Suprapubic skin (tissue), 4 donors: ENCODE measurements around the gene VIPAS39.

Experiments used
- POLR2A ChIP-seq, 2 donors: fragments of 450-650 bp; IDR thresholded peaks; one replicate each; pipeline ENCODE4 v1.6.1; 2017; ENCODE audit warnings: antibody characterized with exemption in 2 of 2, mild to moderate bottlenecking in 2 of 2, moderate library complexity in 2 of 2
- POLR2AphosphoS5 ChIP-seq, 3 donors: sonication (generic); formaldehyde crosslinking; IDR thresholded peaks; one replicate each; pipeline ENCODE4 v1.6.1; 2017; ENCODE audit warnings: antibody characterized with exemption in 3 of 3
- TF ChIP-seq, protein P1 (sequence below), 2 donors: fragments of 200-600 bp in 1 of 2; fragments of 450-650 bp in 1 of 2; sonication (generic) in 1 of 2; IDR thresholded peaks; one replicate each; pipeline ENCODE4 v1.5.1; 2016 to 2019; ENCODE audit warnings: antibody characterized with exemption in 2 of 2, mild to moderate bottlenecking in 1 of 2, moderate library complexity in 1 of 2

DNA sequence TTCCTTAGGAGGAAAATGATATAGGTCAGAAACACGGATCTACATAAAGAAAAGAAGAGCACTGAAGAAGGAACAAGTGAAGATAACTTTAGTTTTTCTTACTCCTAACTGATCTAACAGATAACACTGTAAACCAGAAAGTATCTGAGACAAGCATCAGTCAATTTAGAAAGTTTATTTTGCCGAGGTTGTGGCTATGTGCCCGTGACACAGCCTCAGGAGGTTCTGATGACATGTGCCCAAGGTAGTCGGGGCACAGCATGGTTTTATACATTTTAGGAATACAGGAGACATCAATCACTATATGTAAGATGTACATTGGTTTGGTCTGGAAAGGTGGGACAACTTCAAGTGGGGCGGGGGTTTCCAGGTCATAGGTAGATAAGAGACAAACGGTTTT is 57.2 kb downstream of the VIPAS39 start:
- TF ChIP-seq, protein P1, sequence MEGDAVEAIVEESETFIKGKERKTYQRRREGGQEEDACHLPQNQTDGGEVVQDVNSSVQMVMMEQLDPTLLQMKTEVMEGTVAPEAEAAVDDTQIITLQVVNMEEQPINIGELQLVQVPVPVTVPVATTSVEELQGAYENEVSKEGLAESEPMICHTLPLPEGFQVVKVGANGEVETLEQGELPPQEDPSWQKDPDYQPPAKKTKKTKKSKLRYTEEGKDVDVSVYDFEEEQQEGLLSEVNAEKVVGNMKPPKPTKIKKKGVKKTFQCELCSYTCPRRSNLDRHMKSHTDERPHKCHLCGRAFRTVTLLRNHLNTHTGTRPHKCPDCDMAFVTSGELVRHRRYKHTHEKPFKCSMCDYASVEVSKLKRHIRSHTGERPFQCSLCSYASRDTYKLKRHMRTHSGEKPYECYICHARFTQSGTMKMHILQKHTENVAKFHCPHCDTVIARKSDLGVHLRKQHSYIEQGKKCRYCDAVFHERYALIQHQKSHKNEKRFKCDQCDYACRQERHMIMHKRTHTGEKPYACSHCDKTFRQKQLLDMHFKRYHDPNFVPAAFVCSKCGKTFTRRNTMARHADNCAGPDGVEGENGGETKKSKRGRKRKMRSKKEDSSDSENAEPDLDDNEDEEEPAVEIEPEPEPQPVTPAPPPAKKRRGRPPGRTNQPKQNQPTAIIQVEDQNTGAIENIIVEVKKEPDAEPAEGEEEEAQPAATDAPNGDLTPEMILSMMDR (IDR thresholded peaks at IDR 0.05), result no peak
- no peak for TF ChIP-seq POLR2A (IDR thresholded peaks at IDR 0.05)
- TF ChIP-seq POLR2AphosphoS5 (IDR thresholded peaks at IDR 0.05), result no peak
